ENCODE results near the gene ADCY5.

Gene ADCY5

DNA sequence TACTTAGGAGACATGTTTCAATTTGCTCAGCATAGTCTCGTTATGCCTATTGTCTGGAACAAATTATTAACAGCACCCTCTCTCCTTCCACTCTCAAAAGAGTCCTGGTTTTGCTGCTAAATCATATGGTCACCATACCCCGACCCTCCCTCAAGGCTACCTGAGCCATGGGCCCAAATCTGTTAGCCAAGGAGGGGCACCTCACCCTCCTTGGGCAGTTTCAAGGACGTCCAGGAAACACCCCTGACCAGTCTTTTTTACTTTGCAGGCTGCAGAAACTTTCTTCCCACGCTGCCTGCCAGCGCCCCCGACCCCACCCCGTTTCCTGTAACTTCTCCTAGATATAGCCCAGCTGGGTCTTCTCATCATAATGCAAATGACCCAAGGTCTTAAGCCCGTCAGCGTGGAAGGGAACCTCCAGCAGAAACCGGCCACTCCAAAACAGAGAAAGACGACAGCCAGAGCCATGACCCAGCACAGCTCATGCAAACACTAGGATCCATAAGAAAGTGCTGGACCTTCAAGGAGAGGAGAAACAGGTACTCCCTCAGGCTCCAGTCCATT is 62.3 kb downstream of the ADCY5 start:
- no peak for DNase-seq (ENCODE audit: low spot score)

DNA sequence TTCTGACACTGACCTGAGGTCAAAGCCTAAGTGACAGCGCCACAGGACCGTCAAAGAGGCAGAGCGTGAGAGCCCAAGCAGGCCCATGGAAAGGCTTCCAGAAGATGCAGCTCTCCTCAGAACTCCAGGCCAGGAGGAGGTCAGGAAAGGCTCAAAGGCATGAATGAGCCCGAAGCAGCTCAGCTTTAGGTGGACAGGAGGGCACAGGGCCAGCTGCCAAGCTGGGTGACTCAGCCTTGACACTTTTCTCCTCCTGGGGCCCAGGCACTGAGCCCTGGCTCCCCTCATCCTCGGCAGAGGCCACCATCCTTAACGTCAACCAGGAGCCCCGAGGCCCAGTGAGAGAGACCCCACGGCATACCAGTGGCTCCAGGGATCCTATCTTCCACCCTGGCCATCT is 62.9 kb downstream of the ADCY5 start:
- peak; percentile 38 for DNase-seq (ENCODE audit: low spot score)

DNA sequence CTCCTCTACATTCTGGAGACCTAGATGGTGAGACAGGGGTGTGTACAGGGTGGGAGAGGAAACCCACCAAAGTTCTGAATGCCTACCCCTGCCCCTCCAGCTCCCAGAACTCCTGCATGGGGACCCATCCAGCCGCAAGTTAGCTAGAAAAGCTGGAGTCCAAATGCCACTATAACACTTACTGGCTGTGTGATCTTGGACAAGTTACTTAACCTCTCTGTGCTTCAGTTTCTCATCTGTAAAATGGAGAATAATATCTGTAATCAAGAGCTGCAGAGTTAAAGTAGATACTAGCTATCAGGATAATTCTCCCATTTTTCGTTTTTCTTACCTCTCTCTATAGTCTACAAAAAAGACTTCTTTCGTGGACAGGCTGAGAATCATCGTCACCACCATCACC is 63.4 kb downstream of the ADCY5 start:
- no peak for DNase-seq (ENCODE audit: low spot score)

DNA sequence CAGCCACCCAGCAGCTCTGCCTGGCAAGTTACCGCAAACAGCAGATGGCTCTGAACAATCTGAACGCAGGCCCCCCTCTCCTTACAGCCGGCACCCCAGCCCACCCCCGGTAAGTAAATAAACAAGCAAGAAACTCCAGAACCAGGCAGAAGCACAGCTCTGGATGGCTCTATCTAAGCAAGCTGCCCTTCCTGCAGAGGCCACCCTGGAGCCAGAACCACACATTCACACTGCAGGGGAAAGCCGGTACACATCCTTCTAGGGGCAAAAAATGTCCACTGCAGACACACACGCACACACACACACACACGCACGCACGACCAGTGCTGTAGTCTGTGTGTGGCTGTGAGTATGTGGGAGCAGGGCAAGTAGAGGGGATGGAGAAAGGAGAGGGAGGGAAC is 63.9 kb downstream of the ADCY5 start:
- DNase-seq (ENCODE audit: low spot score): no peak

DNA sequence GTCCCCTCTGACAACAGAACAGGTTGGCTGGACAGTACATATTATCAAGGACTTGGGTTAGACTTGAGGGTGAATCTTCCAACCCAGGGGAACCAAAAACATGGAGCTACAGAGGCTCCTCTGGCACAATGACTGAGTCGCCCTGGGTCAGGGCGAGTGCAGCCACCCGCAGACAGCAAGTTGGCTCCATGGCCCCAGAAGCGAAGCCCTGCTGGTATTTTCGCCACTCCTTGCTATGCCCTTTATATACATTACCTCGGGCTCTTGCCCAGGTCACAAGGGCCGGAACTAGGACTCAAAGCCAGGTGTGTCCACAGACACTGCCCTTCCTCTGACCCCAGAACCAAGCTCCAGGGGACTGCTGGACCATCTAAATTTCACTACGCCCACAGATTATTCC is 64.6 kb downstream of the ADCY5 start:
- no peak for DNase-seq (ENCODE audit: low spot score)

DNA sequence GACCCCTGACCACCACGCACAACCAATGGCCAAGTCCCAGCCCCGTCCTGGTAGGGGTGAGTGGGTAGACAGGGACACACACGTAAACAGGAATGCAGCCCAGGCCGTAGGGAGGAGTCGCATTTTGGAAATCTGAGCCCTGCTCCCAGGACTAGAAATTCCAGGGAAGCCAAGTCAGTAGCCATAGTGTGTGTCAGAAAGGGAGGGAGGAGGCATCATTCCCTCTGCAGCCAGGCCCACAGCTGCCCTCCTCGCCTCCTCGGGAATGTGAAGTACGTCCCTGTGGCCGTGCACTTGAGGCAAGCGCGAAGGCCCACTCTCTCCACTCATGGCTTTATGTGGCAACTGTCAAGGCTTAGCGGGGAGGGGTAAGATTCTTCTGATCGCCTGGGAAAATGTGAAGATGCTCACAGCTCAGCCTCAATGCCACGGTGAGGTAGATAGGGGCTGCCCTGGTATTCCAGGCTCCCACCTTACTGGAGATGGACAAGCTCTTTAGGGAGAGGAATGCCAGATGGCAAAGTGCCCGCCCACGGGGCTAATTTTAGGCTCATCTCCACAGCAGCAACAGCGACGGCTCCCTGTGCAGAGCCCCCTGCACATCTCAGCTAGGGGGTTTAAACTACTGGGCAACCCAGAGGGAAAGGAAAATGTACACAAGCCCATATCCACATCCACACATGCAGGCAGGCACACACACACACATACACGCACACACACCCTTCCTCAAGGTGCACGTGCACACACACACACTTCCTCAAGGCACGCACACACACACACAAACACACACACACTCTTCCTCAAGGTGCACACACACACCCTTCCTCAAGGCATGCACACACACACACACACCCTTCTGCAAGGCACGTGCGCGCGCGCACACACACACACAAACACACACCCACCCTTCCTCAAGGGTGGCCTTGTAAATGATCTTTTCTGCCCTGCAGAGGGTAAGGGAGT is 65.5 kb downstream of the ADCY5 start:
- DNase-seq (ENCODE audit: low spot score): peak; percentile 58

DNA sequence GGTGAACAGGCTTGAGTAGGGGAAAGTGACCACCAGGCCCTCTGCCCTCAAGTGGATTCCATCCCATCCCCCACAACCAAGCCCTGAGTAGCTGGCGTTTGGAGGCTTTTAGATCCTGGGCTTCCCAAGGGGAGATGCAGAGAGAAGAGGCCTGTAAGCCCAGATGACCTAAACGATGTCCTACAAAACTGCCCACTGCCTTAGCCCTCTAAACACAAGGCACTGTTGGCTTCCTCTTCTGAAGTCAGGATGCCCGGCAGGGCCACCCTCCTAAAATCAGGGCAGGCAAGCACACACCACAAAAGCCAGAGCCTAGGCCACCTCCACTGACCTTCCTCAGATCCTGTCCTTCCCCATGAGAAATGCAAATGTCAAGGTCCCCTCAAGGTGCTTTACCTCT is 68.6 kb downstream of the ADCY5 start:
- no peak for DNase-seq (ENCODE audit: low spot score)

DNA sequence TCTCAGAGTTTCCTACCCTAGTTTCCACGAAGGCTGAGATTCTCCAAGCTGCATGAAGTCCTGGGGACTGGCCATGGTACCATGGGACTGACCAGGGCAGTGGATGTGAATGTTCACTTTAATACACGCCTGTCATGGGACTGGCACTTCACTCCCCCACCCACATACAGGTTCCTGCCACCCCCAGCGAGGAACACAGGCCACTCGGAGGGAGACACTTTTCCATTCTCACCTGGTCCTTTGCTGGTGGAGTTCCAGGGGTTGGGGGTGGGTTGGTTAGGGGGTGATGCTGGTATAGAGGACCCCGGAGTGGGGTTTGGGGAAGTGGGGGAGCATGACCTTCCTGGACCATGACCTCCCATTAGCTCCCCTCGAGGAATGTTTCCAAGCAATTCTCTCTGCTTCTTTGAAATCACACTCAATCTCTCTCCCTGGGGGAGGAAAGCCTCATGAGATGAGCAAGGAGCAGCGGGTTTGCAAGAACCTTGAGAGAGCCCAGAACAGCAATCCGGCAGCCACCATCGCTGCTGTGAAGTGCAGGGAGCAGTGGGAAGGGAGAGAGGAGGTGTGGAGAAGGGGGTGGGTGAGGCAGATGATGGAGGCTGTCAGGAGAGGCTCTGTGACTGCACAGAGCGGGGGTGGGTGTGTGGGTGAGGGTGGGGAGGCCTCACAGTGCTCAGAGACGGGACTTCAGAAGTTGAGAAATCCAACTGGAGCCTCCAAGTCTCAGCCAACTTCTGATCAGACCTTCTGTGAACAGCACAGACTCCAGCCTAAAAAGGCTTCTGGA is 69.7 kb downstream of the ADCY5 start:
- no peak for DNase-seq (ENCODE audit: low spot score)

DNA sequence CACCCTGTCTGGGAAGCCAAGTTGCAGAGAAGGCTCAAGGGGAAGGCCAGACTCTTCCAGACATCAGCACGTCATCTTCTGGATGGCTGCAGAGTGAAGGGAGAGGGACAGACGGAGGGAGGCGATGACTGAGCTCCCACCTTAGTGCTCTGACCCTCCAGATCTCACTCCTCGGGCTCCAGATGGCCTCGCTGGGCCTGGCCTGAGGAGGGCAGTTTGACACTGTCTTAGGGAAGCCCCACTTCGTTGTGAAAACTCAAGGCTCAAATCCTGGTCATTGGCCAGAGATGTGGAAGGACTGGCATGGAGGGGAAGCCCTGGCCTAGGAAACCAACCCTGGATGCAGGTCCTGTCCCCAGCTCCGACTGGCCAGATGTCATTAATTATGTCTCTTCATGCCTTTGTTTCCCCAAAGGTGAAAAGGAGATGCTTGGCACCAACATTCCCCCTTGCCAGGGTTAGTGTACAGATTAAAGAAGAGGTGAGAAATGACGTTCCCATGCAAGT is 70.4 kb downstream of the ADCY5 start:
- no peak for DNase-seq (ENCODE audit: low spot score)

DNA sequence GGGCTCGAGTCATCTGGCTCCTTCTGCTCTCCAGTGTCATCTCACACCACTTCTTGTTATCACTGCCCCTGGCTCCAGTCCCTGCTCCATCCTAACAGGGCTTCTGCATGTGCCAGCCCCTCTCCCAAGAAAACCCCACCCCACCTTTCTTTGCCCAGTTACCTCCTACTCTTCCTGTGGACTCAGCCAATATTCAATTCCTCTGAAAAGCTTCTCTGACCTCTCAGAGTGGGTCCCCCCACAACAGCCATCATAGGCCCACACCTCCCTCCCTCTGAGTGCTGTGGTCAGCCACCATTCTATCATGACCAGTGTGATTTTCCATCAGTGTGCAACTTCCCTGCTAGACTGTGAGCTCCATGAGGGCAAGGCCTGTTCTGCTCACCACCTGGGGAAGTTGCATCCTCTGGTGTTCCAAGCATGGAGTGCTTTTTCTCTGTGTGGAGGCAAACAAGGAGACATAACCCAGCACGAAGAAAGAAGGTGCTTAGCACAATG is 71.6 kb downstream of the ADCY5 start:
- no peak for DNase-seq (ENCODE audit: low spot score)

DNA sequence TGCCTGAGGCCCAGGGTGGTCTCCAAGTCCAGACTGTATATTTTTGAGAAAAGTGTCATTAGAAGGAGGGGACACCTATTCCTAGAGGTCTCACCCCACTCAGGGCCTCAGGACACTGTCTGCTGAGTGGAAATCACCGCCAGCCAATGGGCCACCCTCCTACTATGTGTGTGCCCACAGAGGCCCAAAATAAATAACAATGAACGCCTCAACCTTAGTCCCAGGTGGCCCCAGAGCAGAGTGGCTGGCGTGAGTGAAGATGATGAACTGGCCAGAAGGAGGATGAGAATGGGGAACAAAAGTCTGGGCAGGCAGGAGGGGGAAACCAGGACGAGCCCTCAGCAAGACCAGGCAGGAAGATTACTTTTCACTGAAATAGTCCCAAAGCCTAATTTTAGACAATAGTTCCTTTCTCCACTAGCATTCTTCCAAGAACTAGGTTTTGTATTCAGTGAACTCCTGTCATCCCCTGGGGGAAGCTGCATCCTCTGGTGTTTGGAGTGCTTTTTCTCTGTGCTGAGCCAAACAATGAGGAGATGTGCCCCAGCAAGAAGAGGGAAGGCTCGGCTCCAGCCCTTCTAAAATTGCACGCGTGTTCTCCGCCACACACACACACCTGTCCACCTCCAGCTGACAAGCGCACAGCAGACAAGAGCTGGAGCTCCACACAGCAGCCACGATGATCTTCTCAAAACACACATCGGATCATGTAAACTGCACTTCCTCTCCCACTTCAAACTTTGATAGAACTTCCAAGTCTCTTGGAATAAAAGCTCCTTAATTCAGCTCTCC is 72.2 kb downstream of the ADCY5 start:
- no peak for DNase-seq (ENCODE audit: low spot score)

DNA sequence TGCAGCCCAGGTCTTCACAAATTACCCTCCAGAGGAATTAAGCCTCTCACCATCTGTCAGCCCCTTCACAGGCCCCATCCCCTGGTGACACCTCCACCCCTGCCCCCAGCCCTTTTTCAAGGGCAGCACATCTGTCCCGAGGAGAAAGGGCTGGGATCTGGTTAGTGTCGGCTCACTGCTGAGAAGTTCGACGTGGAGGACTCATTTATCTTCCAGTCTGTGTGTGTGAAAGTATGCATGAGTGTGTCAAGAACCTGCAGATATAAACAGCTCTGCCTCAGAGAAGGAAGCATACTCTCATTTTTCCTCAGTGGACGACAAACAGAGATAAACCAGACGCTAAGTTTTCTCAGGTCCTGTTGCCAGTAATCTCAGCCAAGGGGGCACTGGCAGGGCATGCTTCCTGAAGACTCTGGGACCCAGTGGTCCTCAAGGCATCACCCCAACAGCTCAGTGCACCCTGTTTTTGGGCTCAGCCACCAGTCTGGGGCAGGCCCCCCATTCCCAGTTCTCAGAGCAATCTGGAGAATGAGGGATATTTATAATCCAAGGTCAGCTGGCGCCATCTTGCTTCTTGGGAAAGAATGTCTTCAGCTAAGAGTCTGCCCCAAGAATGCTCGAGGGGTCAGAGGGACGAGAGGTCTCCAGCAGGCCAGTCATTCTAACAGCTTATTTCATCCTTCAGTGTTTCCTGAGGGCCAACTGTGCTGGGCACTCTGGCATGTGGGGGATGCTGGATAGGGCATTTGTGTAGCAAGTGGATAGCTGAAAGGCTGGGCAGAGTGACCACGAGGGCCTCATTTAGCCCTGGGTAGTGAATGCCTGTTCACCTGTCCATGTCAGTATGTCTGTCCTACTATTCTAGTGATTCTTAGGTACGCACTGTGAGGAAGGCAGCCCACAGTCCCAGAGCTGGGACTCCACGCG is 73.6 kb downstream of the ADCY5 start:
- DNase-seq (ENCODE audit: low spot score): no peak

DNA sequence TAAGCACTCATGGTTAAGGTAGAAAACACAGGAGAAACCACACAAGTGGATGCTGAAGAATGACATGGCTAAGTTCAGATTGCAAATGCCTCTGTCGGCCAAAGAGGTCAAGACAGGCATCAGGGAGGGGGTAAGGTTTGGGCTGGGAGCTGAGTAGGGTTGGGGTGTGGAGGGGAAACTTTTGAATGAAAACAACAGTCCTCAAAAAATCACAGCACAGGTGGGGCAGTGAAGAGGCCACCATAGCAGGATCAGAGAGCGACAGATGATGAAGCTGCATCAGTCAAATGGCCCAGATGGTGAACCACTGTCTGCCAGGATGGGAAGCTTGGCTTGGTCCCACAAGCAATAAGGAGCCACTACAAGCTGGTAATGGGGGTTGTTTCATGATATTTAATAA is 74.9 kb downstream of the ADCY5 start:
- no peak for DNase-seq (ENCODE audit: low spot score)

DNA sequence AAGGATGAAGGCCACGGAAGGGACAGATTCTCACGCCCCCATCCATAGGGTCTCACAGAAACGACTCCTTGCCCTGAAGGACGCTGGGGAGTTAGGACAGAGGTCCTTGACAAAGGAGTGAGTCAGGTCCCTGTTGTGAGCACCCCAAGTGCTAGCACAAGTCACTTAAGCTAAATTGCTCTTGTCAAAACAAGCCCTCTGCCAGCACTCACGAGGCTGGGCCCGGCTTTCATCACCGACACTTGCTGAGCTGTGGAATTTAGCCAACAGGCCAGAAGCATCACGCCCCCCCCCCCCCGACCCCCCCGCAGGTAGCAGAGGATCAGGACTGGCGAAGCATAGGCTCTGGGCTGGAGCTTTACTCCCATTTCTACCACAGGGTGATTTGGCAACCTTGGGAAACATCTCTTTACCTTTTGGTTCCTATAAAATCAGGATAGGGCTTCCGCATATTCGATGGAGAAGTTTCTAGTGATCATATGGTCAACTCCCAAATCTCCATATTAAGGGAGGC is 75.4 kb downstream of the ADCY5 start:
- no peak for DNase-seq (ENCODE audit: low spot score)

DNA sequence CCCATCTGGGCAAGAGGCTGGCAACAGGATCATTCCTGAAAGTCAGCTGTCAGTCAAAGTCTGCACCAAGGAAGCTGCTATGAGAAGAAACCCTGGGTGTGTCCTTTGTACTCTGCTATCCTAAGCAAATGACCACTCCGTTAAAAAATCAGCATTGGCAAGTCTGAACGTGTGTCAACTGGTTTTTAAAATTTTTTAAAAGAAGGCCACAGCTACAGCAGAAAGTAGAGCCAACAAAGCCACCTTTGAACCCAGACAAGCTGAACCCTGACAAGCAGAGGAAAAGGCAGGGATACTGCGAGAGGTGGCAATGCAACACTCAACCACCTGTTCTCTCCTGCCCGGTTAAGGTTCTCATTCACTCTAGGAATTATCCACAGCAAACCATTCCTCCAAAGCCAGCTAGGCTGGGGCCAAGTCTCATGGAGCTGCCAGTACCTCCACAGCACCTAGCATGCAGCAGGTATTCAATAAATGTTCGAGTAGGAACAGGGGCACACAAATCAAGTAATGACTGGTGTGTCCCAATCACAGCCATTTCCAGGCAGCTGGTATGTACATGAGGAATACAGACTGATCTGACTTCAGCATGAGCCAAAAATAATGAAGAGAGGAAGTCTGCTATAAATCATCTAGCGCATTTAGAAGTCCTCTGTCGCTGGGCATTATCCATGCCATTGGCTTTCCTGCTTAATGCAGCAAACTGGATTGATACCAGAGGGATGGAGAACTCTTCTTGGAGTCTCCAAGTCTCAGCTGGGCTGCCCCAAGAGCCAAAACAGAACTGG is 76.0 kb downstream of the ADCY5 start:
- DNase-seq (ENCODE audit: low spot score): no peak

DNA sequence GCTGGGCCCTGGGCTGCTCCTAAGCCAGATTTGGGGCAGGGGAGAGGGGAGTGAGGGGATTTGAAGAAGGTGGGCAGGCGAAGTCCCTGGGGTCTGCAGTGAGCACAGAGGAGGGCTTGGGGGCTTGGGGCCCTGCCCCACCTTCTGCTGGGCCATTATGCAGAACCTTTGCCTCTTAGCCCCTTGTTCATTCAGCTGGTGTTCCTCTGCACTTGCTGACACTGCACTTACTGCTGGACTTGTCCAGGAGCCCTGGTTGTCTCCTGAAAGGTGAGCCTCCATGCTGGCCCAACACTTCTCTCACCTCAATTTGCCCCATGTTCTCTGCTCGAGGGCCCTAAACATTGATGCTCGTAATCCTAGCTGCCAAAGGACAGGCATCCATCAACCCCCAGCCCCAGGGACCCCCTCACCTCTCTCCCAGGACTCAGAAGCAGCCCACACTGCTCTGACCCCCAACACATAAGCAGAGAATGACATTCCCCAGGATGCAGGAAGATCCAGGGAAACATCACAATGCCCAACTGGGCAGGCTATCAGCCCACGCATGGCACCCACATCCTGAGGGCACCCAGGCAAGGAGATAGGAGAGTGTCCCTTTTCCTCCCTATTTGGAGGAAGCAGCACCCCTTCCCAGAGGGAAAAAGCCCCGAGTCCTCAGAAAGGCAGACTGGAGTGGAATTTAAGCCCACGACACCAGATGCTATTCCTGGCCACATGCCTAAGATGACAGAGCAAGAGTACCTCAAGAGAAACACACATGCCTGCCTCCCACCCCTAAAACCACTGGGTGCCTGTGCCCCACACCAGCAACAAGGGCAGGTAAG is 76.8 kb downstream of the ADCY5 start:
- no peak for DNase-seq (ENCODE audit: low spot score)

DNA sequence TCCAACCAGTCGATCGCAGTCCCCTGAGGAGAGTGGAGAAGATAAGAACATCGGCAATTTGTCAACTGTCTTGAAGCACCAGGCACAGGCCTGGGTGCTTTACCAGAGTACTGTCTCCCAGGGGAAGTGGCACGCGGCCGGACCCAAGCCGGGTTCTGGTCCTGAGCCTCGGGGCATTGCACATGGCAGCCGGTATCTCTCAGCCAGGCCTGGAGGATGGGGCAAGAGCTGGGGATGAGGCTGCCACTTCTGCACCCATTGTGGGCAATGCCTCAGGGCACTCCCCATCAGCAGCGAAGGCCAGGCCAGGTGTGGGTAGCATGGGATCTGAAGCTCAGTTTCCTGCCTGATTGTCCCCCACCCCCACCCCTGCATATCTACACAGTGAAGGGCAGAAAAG is 77.5 kb downstream of the ADCY5 start:
- no peak for DNase-seq (ENCODE audit: low spot score)

DNA sequence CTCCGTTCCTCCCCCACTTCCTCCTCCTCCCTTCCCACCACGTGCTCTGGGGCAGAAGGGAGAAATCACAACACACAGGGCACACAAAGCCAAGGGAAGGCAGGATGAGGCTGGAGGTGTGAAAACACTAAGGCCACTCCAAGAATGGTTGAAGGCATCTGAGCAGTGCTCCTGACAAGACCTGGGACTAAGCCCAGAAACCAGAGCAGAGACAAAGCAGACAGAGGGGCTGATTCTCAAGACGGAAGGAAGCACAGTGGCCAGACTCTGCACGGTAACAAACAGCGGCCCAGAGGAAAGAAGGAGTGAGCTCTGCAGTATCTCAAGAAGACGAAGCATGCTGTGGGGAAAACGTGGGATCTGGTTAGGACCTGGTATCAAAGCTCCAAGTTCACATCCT is 78.1 kb downstream of the ADCY5 start:
- DNase-seq (ENCODE audit: low spot score): no peak

DNA sequence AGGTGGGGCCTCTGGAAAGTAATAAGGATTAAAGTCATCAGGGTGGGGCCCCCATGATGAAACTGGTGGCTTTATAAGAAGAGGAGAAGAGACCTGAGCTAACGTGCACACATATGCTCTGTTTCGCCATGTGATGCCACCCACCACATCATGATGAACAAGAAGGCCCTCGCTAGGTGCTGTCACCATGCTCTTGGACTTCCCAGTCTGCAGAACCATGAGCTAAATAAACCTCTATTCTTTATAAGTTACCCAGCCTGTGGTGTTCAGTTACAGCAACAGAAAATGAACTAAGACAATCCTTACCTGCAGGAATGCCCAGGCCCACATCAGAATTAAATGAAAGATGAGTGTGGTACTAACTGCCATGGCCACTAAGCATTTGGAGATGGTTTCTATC is 79.8 kb downstream of the ADCY5 start:
- no peak for DNase-seq (ENCODE audit: low spot score)
